Stimulated activated CD8-positive, alpha-beta memory T cell treated with anti-CD3 and anti-CD28 coated beads, Interleukin-7, amount 100 ng/mL, for 4 hours (primary cell): ENCODE measurements around the gene TSTD2.
"Not testable (repeated sequence)": the region's sequence is repeated elsewhere in the genome, so short reads cannot be mapped to it uniquely, and the experiment has no call there.

Source experiments
- DNase-seq, 2 donors: peaks; one replicate each; pipeline ENCODE4 v3.0.0-alpha.2; 2020; ENCODE audit warnings: low read depth in 2 of 2

Gene TSTD2

GRCh38 chr9:97586909-97587308, 46.3 kb downstream of the TSTD2 start:
- not testable (repeated sequence) for DNase-seq

- not testable (repeated sequence) for DNase-seq
These were observed 48.4 kb downstream of the TSTD2 start for GRCh38 chr9:97584778-97585177.

- not testable (repeated sequence) for DNase-seq
These were observed 51.6 kb downstream of the TSTD2 start for GRCh38 chr9:97581590-97581989.

- no peak for DNase-seq
These were observed 53.3 kb downstream of the TSTD2 start for GRCh38 chr9:97579914-97580313.

DNA sequence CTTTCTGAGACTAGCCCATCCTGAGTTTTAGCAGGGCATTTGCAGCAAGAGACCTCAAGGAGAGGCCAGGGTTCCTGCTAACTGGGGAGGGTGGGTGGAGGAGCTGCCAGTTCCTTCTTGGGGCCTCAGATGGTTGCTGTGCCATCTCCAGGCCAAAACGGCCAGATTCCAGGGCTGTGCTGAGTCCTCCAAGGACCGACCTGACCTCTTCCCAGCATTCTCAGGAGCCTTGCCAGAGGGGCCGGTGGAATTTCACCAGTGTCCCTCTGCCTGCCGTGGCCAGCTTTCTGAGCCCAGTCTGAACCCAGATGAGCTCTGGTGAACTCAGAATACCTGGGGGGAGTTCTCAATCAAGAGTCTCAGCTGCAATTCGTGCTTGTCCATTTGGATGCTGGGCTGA, 54.3 kb downstream of the TSTD2 start:
- no peak for DNase-seq

DNA sequence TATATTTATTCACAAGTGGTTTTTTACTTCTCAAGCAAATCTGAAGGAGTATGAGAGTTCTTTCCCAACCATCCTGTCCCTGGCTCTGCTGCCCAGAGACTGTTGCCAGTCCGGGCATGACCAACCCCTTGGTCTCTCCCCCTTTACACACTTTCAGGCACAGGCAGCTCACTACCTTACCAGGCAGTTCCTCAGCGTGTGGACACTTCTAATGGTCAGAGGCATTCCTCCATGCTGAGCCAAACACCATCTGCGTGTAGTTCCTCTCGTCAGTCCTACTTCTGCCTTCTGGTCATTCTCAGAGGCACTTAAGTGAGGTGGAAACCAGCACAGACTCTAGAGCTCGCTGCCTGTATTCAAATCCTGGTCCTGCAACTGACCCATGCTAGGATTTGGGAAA, 56.1 kb downstream of the TSTD2 start:
- DNase-seq, result no peak

DNA sequence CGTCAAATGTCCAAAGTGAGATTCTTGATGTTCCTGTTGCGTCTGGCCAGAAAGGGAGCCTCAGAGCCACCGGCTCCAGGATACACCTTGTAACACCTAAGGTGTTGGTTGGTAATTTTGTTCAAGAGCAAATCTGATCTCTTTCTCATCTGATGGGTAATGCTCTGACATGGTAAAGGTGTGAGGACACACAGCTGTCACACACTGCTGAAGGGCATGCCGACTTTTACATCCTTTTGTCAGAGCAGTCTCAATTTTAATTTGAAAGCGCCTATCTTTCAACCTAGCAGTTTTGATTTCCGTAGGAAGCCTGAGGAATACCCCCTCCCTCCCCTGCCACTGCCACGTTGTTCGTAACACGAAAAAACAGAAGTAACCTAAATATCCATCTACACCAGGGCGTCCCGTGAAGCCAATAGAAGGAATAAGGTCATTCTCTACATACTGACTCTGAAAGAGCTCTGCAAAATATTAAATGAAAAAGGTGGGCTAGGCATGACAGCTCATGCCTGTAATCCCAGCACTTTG, 57.4 kb downstream of the TSTD2 start:
- no peak for DNase-seq

DNA sequence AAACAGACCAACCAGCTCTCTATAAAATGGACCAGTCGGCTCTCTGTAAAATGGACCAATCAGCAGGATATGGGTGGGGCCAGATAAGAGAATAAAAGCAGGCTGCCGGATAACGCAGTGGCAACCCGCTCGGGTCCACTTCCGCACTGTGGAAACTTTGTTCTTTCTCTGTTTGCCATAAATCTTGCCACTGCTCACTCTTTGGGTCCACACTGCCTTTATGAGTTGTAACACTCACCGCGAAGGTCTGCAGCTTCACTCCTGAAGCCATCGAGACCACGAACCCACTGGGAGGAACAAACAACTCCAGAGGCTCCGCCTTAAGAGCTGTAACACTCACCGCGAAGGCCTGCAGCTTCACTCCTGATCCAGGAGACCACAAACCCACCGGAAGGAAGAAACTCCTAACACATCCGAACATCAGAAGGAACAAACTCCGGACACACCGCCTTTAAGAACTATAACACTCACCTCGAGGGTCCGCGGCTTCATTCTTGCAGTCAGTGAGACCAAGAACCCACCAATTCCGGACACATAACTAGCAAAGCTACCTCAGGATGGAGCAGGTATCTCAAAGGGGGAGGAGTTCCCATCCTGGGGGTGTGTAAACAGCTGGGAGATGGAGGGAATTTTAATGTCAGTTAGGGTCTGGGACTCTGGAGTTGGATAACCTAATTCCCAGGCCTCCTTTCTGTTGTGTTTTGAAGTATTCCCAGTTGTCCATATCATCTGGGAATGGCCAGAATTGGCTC, 58.1 kb downstream of the TSTD2 start:
- DNase-seq, result not testable (repeated sequence)

DNA sequence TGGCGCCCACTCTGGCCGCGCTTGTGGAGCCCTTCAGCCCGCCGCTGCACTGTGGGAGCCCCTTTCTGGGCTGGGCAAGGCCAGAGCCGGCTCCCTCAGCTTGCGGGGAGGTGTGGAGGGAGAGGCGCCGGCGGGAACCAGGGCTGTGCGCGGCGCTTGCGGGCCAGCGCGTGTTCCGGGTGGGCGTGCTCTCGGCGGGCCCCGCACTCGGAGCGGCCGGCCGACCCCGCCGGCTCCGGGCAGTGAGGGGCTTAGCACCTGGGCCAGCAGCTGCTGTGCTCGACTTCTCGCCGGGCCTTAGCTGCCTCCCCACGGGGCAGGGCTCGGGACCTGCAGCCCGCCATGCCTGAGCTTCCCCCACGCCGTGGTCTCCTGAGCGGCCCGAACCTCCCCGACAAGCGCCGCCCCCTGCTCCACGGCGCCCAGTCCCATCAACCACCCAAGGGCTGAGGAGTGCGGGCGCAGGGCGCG, 59.0 kb downstream of the TSTD2 start:
- not testable (repeated sequence) for DNase-seq

- DNase-seq, result no peak
These were observed 59.6 kb downstream of the TSTD2 start for GRCh38 chr9:97573482-97574073.

GRCh38 chr9:97572892-97573365, 60.2 kb downstream of the TSTD2 start:
- no peak for DNase-seq

DNA sequence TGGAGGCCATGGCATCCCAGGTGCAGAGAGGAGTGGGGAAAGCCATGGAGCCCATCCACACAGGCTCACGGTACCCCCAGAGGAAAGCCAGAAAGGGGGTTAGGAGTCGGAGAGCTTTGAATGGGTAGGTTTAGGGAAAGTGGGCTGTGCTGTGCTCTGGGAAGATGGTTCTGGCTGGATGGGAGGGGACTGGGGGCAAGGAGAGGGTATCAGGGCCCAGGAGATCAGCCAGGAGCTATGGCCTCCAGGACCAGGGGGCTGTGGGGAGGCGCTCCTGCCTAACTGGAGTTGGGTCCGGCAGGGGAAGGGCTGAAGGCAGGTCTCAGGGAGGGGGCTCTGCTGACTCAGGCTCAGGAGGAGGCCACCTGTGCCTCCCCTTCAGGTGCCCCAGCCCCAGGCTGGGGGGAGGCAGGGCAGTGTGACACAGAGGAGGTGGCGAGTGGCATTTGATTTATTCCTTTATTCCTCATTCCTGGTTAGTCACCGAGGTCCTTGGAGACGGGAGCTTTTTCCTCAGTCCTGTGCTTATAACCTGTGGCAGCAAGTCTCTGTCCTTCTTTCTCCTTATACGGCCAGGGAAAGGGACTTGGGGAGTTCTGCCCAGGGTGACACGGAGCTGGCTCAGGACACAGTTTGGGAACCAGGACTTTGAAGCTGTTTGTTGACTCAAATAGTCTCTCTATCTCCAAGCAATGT, 60.8 kb downstream of the TSTD2 start:
- DNase-seq, result no peak

- no peak for DNase-seq
These were observed 61.5 kb downstream of the TSTD2 start for GRCh38 chr9:97571664-97572063.

GRCh38 chr9:97570899-97571298, 62.3 kb downstream of the TSTD2 start:
- no peak for DNase-seq

DNA sequence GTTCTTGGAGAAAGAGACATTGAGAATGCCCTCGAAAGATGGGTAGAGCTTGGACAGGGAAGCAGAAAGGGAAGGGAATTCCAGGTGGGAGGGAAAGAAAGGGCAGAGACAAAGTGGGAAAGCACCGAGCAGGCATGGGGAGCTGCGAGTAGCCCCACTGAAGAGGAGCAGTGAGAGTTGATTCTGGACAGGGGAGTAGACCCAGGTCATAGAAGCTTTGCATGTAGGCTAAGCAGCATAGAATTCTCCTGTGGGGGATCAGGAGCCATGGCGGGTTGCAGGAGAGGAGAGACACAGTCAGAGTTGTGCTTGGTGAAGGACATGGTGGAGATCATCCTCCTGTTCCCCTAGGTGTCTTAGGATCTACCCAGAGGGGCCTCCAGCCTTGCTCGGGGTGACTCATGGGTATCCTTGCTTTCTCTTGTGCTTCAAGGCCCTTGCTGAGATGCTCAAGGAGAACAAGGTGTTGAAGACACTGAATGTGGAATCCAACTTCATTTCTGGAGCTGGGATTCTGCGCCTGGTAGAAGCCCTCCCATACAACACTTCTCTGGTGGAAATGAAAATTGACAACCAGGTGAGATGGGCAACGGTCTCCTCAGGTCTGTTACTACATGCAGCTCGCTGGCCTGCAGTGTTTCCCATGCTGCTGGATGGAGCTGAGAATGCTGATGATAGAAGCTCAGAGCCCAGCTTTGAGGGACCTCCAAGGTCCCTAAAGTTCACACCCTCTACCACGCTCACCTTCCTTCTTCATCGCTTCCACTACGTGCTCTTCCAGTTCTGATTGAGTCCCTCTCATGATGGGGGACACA, 64.5 kb downstream of the TSTD2 start:
- no peak for DNase-seq

DNA sequence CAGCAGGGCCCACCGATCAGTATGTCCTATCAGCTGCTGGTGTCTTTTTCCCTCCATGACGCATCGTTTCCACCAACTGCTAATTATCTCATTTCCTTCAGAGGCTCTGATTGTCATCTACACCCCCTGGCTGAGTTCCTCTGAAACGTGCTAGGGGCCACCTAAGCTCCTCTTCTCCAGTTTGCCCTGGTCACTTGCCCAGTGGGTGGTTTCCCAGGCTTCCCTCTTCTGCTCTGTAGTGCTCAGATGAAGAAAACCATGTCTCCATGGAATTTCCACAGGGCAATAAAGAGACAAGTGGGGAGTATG, 65.3 kb downstream of the TSTD2 start:
- no peak for DNase-seq

- no peak for DNase-seq
These were observed 65.8 kb downstream of the TSTD2 start for GRCh38 chr9:97567182-97567893.

- DNase-seq, result no peak
These were observed 67.9 kb downstream of the TSTD2 start for GRCh38 chr9:97565262-97565661.

DNA sequence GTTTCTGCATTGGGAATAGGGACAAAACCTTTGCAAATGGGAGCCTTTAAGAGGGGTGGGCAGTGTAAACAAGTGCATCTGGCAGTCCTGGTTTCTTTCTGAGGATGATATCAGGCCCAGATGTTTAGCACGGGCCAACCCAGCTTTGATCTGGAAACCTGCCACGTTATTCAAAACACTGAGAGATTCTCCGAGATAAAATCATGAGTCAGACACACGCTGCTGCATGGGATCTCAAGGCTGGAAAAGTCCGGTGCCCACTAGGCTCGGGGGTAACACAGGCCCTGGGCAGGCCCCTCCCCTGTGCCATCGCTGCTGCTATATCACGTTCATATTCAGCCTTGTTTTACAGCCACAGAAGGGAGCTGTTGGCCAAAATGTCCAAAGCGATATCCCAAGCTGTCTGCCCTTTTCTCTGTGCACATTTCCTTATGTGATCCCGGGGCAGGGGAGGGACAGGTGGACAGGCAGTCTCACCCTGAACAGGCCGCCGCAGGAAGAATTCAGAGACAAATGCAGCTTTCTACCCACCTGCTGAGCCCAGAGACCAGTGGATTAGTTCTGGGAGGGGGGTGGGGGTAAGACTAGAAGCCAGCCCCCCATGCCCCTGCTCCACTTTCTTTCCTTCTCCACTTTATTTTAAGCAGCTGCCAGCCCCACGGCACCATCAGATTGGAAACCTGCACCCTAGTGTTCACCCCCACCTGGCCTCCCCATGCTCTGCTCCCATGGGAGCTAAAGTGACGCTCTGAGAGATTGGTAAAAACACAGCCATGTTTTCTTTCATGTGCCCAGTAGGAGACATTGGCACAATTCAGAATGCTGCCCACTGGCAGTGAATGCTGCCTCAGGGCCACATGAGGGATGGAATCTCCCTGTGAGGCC, 68.6 kb downstream of the TSTD2 start:
- DNase-seq, result no peak
